HEK293 (cell line): ENCODE data around the gene MTCL1.
"Not testable (repeated sequence)": the region's sequence is repeated elsewhere in the genome, so short reads cannot be mapped to it uniquely, and the experiment has no call there.

Experiments
- CTCF ChIA-PET: fragments of 350-600 bp; formaldehyde crosslinking; extraction: SDS; loops from one replicate; lab custom pipeline; 2021; ENCODE audit warnings: antibody characterized with exemption; lab: Yijun Ruan, JAX
- POLR2A ChIA-PET: fragments of 300-600 bp; formaldehyde crosslinking; extraction: SDS; loops from one replicate; lab custom pipeline; 2020; ENCODE audit warnings: antibody characterized with exemption, inconsistent platforms; lab: Yijun Ruan, JAX
- H3K27ac ChIP-seq: fragments of 200-500 bp; sonication (Bioruptor generic); 2 replicates; pipeline ENCODE4 v1.5.1; 2014; ENCODE audit warnings: low read depth, low read length, control low read depth, inconsistent platforms; ENCODE audit errors: extremely low read depth
- H3K36me3 ChIP-seq, 2 experiments: fragments of 200-500 bp in 1 of 2; sonication (Bioruptor generic) in 1 of 2; 1 replicate in 1 of 2; 2 replicates in 1 of 2; pipeline ENCODE4 v1.5.1; 2014 to 2017; ENCODE audit warnings: inconsistent platforms in 2 of 2, low read length in 2 of 2; ENCODE audit not compliant: control insufficient read depth in 2 of 2, insufficient read depth in 1 of 2
- H3K4me1 ChIP-seq: fragments of 200-500 bp; sonication (Bioruptor generic); 2 replicates; pipeline ENCODE4 v1.5.1; 2014; ENCODE audit warnings: mild to moderate bottlenecking, low read length, inconsistent platforms; ENCODE audit not compliant: control insufficient read depth, insufficient read depth
- H3K4me3 ChIP-seq: 2 replicates; pipeline ENCODE4 v1.5.1; 2011; ENCODE audit warnings: low read depth, mild to moderate bottlenecking, control low read depth, low read length, moderate library complexity
- H3K9me3 ChIP-seq: fragments of 200-500 bp; sonication (Bioruptor generic); 2 replicates; pipeline ENCODE4 v1.5.1; 2014; ENCODE audit warnings: low read depth, low read length, inconsistent platforms; ENCODE audit not compliant: control insufficient read depth, insufficient read depth
- SETDB1 ChIP-seq: IDR thresholded peaks from one replicate; pipeline ENCODE4 v1.6.1; 2017; ENCODE audit warnings: mild to moderate bottlenecking, low read length, moderate library complexity, mixed read lengths; ENCODE audit not compliant: insufficient read length
- ZFP41 ChIP-seq: fragments of 450-650 bp; formaldehyde crosslinking; IDR thresholded peaks from 2 replicates; pipeline ENCODE4 v1.5.1; 2016; ENCODE audit warnings: missing biosample characterization, missing genetic modification characterization, borderline replicate concordance
- ZNF202 ChIP-seq: fragments of 450-650 bp; formaldehyde crosslinking; IDR thresholded peaks from 2 replicates; pipeline ENCODE4 v1.5.1; 2016; ENCODE audit warnings: missing biosample characterization, missing genetic modification characterization, borderline replicate concordance
- ZNF335 ChIP-seq: fragments of 450-650 bp; formaldehyde crosslinking; conservative IDR thresholded peaks from 2 replicates; pipeline ENCODE4 v1.5.1; 2016; ENCODE audit warnings: missing biosample characterization, missing genetic modification characterization
- ZNF623 ChIP-seq: fragments of 450-650 bp; formaldehyde crosslinking; IDR thresholded peaks from 2 replicates; pipeline ENCODE4 v1.5.1; 2016; ENCODE audit warnings: missing biosample characterization, missing genetic modification characterization
- ZNF707 ChIP-seq: fragments of 450-650 bp; formaldehyde crosslinking; IDR thresholded peaks from 2 replicates; pipeline ENCODE4 v1.5.1; 2016; ENCODE audit warnings: missing biosample characterization, missing genetic modification characterization
- ZSCAN16 ChIP-seq: fragments of 450-650 bp; formaldehyde crosslinking; IDR thresholded peaks from 2 replicates; pipeline ENCODE4 v1.5.1; 2016; ENCODE audit warnings: missing biosample characterization, missing genetic modification characterization
- TF ChIP-seq, protein P1 (sequence below): fragments of 450-650 bp; formaldehyde crosslinking; IDR thresholded peaks from 2 replicates; pipeline ENCODE4 v1.5.1; 2016; ENCODE audit warnings: missing biosample characterization, missing genetic modification characterization
- TF ChIP-seq, protein P2 (sequence below): fragments of 450-650 bp; formaldehyde crosslinking; IDR thresholded peaks from 2 replicates; pipeline ENCODE4 v1.5.1; 2016; ENCODE audit warnings: missing biosample characterization, missing genetic modification characterization
- TF ChIP-seq, protein P3 (sequence below): fragments of 450-650 bp; formaldehyde crosslinking; IDR thresholded peaks from 2 replicates; pipeline ENCODE4; 2016; ENCODE audit warnings: missing biosample characterization, missing genetic modification characterization
- TF ChIP-seq, protein P4 (sequence below): fragments of 450-650 bp; formaldehyde crosslinking; IDR thresholded peaks from 2 replicates; pipeline ENCODE4 v1.5.1; 2016; ENCODE audit warnings: missing biosample characterization, missing genetic modification characterization, borderline replicate concordance
- TF ChIP-seq, protein P5 (sequence below): fragments of 450-650 bp; formaldehyde crosslinking; IDR thresholded peaks from 2 replicates; pipeline ENCODE4 v1.5.1; 2016; ENCODE audit warnings: missing biosample characterization, missing genetic modification characterization

MTCL1 gene

DNA sequence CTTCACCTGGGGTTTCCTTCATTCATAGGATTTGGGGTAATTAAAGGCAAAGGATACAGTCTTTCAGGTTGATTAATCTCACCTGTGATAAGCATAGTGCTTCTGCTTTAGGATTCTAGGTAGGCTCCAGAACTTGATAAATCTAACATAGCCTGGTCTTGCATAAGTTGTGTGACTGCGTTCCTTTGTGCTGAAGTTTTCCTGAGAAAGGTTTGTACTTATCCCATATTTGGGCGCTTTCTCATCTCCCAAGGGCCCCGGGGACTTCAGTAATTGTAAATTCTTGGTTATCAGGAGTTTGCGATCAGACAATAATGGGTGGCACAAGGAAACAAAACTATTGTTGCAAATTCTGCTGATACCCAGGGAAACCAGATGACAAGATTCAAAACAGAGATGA, 53.1 kb downstream of the MTCL1 start:
- no peak overlapping the region for H3K27ac ChIP-seq
- no peaks in the 10 kb centered on the region for H3K9me3 ChIP-seq
- no peaks in the 10 kb centered on the region for H3K4me1 ChIP-seq
- CTCF ChIA-PET = no interaction called here
- H3K36me3 ChIP-seq = peaks cover 0 to 18% of the 10 kb centered on the region in 2 experiments; a peak in 1 of 3 replicates
- TF ChIP-seq ZFP41 (tag by site-specific recombination) (no peak), ZNF623 (tag by site-specific recombination) (no peak), ZNF707 (tag by site-specific recombination) (no peak), ZSCAN16 (tag by site-specific recombination) (no peak)
- TF ChIP-seq, protein P1, sequence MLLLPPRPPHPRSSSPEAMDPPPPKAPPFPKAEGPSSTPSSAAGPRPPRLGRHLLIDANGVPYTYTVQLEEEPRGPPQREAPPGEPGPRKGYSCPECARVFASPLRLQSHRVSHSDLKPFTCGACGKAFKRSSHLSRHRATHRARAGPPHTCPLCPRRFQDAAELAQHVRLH = no peak
- TF ChIP-seq, protein P2, sequence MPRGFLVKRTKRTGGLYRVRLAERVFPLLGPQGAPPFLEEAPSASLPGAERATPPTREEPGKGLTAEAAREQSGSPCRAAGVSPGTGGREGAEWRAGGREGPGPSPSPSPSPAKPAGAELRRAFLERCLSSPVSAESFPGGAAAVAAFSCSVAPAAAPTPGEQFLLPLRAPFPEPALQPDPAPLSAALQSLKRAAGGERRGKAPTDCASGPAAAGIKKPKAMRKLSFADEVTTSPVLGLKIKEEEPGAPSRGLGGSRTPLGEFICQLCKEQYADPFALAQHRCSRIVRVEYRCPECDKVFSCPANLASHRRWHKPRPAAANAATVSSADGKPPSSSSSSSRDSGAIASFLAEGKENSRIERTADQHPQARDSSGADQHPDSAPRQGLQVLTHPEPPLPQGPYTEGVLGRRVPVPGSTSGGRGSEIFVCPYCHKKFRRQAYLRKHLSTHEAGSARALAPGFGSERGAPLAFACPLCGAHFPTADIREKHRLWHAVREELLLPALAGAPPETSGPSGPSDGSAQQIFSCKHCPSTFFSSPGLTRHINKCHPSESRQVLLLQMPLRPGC (tag by site-specific recombination) = no peak
- TF ChIP-seq, protein P3, sequence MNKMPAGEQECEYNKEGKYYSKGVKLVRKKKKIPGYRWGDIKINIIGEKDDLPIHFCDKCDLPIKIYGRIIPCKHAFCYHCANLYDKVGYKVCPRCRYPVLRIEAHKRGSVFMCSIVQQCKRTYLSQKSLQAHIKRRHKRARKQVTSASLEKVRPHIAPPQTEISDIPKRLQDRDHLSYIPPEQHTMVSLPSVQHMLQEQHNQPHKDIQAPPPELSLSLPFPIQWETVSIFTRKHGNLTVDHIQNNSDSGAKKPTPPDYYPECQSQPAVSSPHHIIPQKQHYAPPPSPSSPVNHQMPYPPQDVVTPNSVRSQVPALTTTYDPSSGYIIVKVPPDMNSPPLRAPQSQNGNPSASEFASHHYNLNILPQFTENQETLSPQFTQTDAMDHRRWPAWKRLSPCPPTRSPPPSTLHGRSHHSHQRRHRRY = no peak
- POLR2A ChIA-PET = no interaction called here
- no peak overlapping the region for H3K4me3 ChIP-seq

DNA sequence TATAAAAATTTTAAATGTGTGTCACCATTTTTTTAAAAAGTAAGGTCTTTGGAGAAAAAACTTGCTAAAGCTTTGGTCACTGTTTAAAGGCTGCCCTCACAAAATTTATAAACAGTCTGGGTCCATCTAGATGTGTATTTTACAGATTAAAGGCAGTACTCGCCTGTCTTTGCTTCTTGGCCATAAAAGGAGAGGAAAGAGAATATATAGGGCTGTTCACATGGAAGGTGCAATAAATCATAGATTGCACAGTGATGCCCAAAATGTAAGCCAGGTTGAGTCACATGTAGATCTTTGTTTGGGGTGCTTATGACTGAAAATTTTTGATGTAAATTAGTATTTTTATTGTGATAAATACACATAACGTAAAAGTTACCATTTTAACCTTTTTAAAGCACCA, 55.6 kb downstream of the MTCL1 start:
- POLR2A ChIA-PET = no interaction called here
- Histone ChIP-seq H3K9me3 (no peaks in the 10 kb centered on the region), H3K27ac (no peak overlapping the region), H3K4me3 (no peak overlapping the region)
- no peak for TF ChIP-seq ZNF335 (tag by site-specific recombination)
- TF ChIP-seq, protein P4, sequence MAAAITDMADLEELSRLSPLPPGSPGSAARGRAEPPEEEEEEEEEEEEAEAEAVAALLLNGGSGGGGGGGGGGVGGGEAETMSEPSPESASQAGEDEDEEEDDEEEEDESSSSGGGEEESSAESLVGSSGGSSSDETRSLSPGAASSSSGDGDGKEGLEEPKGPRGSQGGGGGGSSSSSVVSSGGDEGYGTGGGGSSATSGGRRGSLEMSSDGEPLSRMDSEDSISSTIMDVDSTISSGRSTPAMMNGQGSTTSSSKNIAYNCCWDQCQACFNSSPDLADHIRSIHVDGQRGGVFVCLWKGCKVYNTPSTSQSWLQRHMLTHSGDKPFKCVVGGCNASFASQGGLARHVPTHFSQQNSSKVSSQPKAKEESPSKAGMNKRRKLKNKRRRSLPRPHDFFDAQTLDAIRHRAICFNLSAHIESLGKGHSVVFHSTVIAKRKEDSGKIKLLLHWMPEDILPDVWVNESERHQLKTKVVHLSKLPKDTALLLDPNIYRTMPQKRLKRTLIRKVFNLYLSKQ = no peak
- TF ChIP-seq SETDB1 = no peak
- TF ChIP-seq, protein P5, sequence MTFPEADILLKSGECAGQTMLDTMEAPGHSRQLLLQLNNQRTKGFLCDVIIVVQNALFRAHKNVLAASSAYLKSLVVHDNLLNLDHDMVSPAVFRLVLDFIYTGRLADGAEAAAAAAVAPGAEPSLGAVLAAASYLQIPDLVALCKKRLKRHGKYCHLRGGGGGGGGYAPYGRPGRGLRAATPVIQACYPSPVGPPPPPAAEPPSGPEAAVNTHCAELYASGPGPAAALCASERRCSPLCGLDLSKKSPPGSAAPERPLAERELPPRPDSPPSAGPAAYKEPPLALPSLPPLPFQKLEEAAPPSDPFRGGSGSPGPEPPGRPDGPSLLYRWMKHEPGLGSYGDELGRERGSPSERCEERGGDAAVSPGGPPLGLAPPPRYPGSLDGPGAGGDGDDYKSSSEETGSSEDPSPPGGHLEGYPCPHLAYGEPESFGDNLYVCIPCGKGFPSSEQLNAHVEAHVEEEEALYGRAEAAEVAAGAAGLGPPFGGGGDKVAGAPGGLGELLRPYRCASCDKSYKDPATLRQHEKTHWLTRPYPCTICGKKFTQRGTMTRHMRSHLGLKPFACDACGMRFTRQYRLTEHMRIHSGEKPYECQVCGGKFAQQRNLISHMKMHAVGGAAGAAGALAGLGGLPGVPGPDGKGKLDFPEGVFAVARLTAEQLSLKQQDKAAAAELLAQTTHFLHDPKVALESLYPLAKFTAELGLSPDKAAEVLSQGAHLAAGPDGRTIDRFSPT = no peak
- no peak for TF ChIP-seq ZNF202 (tag by site-specific recombination)
- TF ChIP-seq, all 188 proteins: peak for 0
- no peaks in the 10 kb centered on the region for H3K4me1 ChIP-seq
- peaks cover 0 to 17% of the 10 kb centered on the region in 2 experiments; a peak in 1 of 3 replicates for H3K36me3 ChIP-seq
- CTCF ChIA-PET = no interaction called here

DNA sequence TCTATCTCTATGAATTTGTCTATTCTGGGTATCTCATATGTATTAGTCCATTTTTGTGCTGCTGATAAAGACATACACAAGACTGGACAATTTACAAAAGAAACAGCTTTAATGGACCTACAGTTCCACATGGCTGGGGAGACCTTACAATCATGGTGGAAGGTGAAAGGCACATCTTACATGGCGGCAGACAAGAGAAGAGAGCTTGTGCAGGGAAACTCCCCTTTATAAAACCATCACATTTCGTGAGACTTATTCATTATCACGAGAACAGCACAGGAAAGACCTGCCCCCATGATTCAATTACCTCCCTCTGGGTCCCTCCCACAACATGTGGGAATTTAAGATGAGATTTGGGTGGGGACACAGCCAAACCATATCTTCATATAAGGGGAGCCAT, 56.2 kb downstream of the MTCL1 start:
- peak; percentile 76 for TF ChIP-seq SETDB1
- H3K27ac ChIP-seq, H3K4me3 ChIP-seq, H3K4me1 ChIP-seq, H3K9me3 ChIP-seq: not testable (repeated sequence)
- H3K36me3 ChIP-seq = peaks cover 0 to 17% of the 10 kb centered on the region in 2 experiments; a peak in 1 of 3 replicates
- ChIA-PET POLR2A (interaction anchor here (0.6 kb wide), 1 partner anchor 19 kb away, joined by 7 read pairs; no protein-coding TSS in a partner anchor), CTCF (interaction anchor here (0.6 to 1.0 kb wide), 3 partner anchors 10 to 46 kb away, joined by 3 read pairs; no protein-coding TSS in a partner anchor)
